NCI-H1930 (cell line): ENCODE data around the gene PBX3.

Experiments used
- DNase-seq, 2 experiments: peaks; one replicate each; lab custom pipeline; 2025; lab: John Stamatoyannopoulos, UW

The PBX3 gene

DNA sequence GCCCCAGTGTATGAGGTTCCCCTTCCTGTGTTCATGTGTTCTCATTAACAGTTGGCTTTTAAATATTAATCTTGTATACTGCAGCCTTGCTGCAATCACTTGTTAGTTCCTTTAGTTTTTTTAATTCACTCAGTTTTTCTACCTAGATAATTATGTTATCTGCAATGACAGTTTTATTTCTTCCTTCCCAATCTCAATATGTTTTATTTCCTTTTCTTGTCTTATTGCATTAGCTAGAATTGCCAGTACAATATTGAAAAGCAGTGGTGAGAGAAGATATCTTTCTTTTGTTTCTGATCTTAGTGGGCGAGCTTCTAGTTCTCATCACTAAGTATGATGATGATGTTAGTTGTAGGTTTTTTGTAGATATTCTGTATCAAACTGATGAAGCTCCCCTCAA is 232.2 kb downstream of the PBX3 start:
- no peak for DNase-seq

DNA sequence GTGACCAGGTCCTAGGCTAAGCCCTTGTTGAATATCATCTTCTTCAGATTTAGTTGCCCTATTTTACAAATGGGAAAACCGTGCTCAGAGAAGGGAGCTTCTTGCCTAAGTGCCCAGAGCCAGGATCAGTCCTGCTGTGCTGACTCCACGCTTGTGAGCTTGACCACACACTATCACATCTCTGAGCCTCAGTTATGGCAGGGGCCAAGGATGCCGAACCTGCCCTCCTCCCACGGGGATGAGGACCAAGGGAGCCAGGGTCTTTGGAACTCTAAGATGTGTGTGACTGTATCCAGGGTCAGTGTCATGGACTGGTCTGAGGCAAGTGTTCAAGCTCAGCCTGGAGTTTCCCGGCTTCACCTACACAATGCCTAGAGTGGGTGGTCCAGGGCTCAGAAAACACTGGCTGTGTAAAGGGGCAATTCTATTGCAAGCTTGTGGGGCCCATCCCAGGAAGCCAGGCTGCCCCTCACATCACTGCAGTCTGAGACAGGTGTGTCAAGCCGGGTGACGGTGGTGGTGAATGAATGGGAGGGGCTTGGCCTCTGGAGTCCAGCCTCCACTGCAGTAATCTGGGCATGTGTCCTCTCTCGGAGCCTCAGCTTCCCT is 235.7 kb downstream of the PBX3 start:
- no peak for DNase-seq

DNA sequence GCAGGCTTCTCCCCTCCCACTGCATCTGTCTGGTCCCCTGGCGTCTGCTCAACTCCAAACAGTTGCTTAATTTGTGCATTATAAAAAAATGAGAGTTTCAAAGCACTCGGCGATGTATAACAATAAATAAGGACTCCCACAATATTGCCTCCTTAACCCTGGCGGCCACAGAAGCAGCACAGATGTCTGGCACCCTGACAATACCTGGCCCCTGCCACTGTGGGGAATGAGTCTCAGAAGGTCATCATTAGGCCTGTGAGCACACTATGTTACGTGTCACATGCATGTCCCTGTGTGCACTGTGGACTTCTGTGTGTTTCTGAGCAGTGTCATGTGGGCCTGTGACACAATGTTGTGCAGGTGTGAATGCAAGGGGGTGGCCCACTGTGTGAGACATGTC is 236.5 kb downstream of the PBX3 start:
- no peak for DNase-seq

DNA sequence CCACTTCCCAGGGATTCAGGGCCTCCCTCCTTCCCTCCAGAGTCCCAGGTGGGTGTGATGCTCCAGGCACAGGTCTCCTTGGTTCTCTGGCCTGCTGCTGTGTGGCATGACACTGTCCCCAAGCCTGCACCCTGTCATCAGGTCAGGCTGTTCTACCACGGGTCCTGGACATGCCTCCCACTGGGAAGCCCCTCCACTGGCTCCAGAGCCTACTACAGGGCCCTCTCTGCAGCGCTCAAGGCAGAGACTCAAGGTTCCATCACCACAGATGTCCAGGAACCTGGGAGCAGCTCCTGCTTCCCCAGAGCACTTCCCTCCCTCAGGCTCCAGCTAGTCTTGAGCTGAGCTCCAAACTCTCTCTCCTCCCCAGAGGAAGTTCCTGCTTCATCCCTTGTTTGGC is 237.3 kb downstream of the PBX3 start:
- no peak for DNase-seq

DNA sequence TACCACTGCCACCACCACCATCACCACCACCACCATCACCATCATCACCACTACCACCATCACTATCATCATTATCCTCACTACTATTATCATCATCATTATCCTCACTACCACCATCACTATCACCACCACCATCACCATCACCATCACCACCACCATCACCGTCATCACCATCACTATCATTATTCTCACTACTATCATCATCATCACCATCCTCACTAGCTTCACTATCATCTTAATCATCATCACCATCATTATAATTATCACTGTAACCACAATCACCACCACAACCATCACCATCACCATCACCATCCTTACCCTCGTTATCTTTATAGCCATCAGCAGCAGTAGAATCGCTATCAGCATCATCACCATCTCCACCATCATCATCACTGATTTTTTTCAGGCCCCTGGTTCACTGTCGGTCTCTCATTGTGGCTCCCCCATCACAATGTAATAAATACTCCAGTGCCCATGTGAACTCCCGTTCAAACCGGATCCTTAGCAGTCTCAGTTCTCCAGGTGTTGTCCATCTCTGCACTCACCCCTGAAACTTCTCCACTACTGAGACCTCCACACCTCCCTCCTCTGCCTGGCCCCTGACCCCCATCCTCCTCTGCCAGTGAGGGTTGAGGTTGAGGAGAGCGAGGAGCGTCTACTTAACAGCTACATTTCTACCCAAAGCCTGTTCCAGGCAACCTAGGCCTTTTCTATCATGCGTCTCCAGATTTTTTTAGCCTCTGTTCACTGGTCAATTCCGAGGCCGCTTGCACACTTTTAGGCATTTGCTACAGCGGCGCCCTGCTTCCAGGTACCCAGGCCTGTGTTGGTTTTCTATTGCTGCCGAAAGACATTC is 238.2 kb downstream of the PBX3 start:
- no peak for DNase-seq

DNA sequence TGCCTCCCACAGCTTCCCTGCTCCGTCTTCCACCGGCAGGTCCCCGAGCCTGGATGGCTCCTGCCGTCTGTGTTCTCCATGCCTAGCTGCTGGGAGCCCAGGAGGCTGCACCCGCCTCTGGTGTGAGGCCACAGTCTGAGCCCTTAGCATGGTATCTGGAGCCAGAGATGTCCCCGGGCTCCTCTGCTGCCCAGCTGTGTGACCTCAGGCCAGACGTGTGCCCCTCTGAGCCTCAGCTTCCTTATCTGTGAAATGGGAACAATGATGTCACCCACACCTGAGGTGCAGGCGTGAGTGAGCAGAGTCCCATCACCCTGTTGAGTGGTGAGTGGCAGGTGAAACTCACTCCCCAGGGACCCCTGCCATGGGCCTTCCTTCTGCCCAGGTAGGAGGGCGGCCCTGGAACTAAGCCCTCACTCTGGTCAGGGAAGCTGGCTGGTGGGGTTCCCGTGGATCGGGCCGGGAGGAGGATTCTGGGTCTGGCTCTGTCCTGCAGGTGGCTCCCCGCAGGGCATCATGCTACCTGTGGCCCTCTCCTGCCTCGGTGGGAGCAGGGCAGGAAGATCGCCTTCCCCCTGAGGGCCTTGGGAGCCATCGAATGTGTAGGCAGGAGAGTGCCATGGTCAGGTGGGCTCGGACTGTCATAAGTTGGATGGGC is 239.0 kb downstream of the PBX3 start:
- DNase-seq = no peak

DNA sequence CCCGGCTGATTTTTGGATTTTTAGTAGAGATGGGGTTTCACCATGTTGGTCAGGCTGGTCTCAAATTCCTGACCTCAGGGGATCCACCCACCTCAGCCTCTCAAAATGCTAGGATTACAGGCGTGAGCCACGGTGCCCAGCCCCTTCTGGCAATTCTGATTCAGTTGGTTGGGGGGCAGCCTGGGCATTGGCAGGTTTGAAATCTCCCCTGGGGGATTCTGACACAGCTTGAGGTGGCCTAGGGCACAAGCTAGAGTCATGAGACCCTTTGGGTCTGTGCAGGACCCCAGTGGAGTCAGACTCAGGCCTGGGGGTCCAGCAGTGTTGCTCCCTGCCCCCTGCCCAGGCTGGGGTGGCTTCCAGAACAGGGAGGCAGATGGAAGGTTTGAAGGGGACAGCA is 239.8 kb downstream of the PBX3 start:
- no peak for DNase-seq

DNA sequence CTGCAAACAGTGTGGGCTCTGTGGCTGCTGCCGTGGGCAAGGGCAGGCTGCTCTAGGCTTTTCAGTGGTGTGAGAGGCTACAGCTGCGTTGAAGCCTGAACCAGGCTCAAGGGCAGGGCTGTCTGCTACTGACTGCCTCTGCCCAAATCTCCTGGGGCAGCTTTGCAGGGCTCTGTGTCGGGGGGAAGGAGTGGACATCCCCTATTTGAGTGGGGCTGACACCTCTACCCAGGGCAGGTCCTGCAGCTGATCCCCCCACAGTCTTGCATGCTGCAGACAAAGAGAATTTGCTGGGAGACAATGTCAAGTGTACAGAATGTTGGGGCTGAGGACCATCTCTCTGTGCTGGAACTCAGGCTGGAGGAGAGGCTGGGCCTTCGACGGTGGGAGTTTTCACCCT is 240.2 kb downstream of the PBX3 start:
- DNase-seq = no peak

DNA sequence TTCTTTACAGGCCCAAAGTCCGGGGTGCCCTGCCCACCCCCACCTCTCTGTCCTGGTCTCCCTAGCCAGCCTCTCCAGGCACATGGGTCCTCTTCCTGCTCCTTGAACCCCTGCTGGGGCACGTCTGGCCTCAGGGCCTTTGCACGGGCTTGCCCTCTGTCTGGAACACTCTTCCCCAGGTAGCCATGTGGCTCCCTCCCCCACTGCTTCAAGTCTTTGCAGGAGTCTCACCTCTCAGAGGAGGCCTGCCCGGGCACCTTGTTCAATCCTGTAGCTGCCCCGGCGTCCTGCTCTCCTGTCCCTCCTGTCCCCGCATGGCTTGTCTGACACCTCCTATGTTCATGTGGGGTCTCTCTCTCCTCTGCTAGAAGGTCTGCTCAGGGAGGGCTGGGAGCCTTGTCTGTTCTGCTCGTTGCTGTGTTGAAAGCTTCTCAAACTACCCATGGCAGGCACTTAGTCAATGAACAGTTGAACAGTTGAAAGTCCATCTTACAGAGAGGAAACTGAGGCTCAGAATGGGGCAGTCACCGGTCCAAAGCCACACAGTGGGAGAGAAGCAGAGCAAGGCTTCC is 241.4 kb downstream of the PBX3 start:
- no peak for DNase-seq

DNA sequence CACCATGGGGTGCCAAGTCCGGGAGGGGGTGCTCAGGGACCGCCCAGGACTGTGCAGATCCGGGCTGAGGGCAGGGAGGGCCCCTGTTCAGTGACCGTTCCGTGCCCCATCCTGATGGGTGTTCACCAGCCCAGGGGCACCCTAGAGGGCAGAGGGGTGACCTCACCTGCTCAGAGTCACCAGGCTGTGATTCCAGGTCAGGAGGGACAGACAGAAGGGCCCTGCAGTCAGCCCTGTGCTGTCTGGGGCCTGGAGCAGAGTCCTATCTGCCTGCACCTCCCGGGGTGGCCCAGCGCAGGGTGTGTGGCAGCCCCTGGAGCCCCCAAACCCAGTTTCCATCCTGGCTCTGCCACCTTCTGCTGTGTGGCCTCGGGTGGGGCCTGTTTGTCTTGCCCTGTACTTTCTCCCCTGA is 241.9 kb downstream of the PBX3 start:
- no peak for DNase-seq

DNA sequence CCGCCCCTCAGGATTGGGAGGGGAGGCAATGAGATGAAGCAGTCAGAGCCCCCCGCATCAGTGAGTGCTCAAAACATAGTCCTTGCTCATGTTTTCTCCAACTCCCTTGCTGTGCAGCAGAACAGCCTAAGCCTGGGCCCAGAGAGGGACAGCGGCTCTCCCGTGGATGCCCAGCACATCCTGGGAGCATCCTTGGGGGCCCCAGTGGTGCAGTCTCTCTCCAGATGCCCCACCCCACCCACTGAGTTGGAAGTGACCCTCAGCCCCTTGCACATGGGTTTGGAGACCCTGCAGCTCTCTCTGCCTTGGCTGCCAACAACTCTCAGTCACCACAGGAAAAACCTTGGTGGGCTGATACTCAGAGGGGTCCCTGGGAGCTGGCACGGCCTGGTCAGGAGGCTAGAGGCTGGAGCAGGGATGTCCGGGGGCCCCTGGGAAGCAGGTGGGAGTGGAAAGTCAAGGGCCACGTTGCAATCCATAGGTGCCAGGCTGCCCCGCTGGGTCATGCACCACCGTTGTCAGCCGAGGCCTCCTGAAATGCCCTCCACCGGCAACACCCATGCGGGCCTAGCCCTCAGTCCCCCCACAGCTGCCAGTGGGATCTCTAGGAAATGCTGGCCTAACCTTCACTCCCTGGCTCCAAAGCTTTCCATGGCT is 242.5 kb downstream of the PBX3 start:
- DNase-seq = no peak

DNA sequence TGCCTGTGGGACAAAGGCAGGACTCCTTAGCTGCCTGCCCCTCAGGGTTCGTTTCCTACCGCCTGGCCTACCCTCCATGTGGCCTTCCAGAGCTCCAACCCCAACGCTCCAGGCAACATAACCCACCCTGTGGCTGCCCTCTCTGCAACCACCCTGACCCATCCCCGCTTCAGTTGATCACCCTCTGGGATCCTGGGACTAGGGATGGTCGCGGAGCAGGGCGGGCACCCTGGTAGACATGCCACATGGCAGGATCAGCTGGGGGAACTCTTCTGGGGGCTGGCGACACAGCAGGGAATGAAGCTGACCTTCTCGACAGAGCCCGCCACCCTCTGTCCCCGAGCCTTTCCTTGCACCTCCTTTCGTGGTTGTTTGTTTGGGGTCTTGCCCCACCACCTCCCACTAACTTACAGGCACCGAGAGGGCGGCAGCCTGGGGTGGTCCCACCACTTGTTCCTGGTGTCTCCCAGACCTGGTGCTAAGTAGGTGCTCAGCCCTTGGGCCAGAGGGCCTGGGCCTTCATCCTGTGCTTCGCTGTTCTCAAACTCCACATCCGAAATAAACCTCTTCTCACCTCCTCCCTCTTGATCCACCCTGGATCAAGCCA is 243.1 kb downstream of the PBX3 start:
- no peak for DNase-seq

DNA sequence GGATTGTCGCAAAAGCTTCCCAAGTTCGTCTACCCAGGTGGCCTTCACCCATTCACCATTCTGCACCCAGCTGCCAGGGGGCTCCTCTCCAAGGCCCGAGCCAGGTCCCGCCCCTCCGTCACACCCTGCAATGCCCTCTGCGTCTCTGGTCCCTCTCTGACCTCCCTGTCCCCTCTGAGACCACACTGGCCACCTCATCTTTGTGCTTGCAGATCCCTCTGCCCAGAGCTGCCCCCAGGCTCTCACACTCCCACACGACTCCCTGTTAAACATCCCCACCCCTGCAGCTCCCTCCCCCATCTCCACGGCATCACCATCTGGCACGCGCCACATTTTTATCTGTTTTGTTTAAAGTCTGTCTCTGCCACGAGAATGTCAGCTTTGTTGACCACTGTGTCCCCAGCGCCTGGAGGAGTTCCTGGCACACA is 243.6 kb downstream of the PBX3 start:
- DNase-seq = no peak

DNA sequence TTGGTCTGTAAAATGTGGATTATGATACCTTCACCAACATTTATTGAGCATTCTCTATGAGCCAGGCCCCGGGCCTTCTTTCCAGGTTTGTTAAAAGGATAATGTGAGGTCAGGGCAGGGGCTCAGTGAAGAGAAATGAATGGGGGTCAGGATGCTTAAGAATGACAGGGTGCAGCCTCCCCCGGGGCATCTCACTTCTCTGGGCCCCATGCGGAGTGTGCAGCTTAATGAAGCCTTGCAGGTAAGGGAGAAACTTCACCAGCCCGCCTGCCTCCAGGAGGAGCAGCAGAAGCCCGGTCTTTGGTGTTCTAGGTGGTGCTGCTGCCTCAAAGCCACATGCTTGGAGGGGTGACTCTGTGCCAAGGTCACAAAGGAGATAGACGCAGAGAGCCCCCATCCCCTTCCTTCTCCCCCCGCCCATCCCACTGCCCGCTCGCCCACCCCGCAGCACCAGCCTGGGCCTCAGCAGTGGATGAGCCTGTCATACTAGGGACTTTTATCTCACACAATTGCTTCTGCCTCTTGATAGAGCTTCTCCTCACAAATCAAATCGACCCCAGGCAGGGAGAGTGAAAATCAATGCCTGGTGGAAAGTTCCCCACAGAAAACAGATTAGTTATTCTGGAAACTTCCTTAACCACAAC is 244.8 kb downstream of the PBX3 start:
- DNase-seq = no peak

DNA sequence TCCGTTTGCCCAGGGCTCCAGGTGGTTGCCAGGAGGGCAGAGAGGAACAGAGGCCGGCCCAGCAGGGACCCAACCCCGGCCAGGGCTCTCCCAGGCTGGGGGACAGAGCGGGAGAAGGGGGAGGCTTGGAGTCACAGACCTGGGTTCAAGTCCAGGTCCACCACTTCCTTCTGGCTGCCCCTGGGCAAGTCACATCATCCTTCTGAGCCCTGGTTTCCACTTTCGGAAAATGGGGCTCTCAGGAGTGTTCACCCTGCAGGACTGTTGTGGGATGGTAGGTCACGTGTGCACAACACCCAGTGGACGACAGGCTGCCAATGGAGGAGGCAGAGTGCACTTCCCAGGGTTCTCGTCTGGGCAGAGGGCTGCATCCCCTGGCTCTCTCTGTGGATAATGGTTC is 245.4 kb downstream of the PBX3 start:
- no peak for DNase-seq

DNA sequence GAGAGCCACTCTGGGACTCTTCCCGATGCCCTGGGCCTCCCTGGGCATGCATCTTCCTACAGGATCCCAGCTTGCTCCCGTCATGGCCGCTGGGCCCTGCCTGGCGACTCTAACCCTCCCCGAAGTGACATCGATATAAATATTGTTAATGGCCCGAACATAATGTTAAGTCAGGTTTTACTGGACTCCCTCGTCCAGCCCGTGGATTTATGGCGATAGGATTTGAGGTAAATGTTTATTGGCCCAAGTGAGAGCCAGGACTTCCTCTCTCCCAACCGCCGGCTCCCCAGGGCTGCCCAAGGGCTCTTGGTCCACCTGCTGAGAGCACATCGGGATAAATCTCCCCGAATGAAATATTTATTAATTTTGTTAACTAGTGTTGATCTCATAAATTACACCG is 246.3 kb downstream of the PBX3 start:
- DNase-seq = no peak

DNA sequence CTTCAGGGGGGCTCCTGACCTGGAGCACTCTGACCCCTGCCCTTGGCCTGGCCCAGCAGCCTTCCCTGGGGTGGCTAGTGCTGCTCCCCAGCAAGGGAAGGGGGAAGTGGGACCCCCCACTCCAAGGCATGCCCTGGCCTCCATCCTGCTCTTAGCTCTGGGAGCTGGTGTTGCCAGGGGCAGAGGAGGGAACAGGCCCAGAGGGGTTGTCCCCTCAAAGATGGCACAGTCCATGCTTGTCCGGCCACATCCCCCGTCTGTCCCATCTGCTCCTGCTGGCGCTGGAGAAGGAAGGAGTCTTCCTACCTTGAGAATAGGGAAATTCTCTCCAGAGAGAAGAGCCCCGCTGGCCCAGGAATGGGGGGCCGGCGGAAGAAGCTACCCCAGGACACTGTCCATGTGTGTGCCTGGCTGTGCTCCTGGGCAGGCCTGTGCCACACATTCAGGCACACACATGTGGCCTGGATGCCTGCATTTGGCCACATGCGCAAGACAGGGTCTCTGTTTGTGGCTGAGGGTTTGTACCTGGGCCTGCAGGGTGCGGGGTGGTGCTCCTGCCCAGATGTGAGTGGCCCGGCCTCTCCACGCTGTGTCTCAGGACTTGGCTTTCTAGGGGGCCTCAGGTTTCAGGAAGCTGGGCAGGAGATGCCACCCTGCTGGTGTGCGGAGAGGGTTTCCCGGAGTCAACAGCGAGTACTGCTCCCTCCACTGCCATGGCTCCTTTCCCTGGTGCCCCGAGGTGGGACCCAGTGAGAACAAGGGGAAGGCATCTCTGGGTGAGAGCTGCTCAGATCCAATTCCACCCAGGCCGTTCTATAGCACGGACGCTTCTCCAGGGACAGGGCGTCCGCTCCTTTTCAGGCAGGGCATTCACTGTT is 247.1 kb downstream of the PBX3 start:
- DNase-seq = no peak

DNA sequence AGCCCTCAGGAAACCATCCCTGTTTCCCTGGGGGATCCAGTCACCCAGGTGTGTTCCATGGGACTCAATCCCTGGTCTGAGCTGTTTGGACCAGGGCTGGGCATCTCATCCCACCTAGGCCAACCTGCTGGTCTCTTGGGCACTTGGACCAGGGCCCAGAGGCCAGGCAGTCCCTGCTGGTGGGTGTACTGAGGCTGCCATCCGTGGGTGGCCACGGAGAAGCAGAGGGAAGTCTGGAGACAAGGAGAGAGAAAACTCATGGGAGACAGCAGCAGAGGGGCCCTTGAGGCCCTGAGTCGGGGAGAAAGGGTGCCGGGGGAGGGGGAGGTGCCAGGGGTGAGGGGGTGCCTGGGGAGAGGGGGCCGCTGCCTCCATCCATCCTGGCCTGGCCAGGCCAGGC is 247.8 kb downstream of the PBX3 start:
- DNase-seq = no peak

DNA sequence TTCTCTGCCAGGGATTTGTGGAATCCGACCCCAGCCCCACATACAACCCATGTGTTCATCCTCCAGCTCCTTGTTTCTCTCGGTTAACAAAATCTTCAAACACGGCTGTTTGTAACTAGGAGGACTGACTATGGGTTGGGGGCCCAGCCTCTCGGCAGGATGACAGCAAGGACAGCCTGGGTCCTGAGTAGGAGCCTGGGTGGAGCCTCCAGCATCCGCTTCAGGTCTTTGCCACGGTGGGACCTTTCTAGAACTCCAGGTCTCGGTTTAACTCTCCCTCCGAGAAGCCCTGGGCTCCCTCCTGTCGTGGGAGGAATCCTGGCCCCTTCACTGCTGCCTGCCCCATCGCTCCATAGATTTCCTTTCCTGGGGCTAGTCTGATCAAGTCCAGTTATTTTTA is 248.5 kb downstream of the PBX3 start:
- no peak for DNase-seq

DNA sequence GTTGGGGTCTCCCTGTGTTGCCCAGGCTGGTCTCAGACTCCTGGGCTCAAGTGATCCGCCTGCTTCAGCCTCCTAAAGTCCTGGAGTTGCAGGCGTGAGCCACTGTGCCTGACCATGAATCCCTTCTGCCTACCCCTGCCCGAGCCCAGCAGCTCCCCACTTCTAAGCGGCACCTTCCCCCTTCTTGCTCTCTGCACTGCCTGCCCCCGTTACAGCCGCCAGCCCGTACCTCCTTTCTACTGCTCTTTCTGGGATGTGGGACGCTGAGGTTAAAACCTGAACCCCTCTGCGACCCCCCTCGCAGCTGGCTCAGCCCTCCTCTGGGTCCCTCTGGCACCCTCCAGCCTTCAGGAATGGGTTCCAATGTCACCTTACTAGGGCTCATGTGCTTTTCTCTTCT is 249.6 kb downstream of the PBX3 start:
- no peak for DNase-seq
